H9 (cell line): ENCODE measurements around the gene SDK1. TPM values are rescaled to one million over a fixed set of nuclear protein-coding genes. Genes with fewer than 3 reads are reported as not detected.

Experiments used
- DNase-seq: peaks from one replicate; pipeline ENCODE4 v3.0.0-alpha.2; 2017
- H2AFZ ChIP-seq: one replicate; pipeline ENCODE4 v1.6.1; 2013; ENCODE audit warnings: mild to moderate bottlenecking, low read length, control low read depth, moderate library complexity
- H2AK5ac ChIP-seq: 2 replicates; pipeline ENCODE4 v1.6.1; 2013; ENCODE audit warnings: low read length, control low read depth, mixed read lengths; ENCODE audit not compliant: insufficient read length
- H2BK120ac ChIP-seq: one replicate; pipeline ENCODE4 v1.6.1; 2013; ENCODE audit warnings: low read depth, mild to moderate bottlenecking, low read length, control low read depth, inconsistent platforms; ENCODE audit not compliant: poor library complexity, severe bottlenecking
- H2BK12ac ChIP-seq: 2 replicates; pipeline ENCODE4 v1.6.1; 2013; ENCODE audit warnings: low read length, control low read depth, mixed read lengths, low read depth; ENCODE audit not compliant: insufficient read length
- H2BK15ac ChIP-seq: 2 replicates; pipeline ENCODE4 v1.6.1; 2013; ENCODE audit warnings: low read depth, low read length, control low read depth
- H2BK20ac ChIP-seq: one replicate; pipeline ENCODE4 v1.6.1; 2013; ENCODE audit warnings: low read depth, mild to moderate bottlenecking, low read length, control low read depth, inconsistent platforms; ENCODE audit not compliant: poor library complexity, severe bottlenecking
- H2BK5ac ChIP-seq: 2 replicates; pipeline ENCODE4 v1.6.1; 2013; ENCODE audit warnings: low read length, control low read depth, mixed read lengths; ENCODE audit not compliant: insufficient read length
- H3K14ac ChIP-seq: 2 replicates; pipeline ENCODE4 v1.6.1; 2013; ENCODE audit warnings: low read length, control low read depth; ENCODE audit not compliant: insufficient read depth
- H3K18ac ChIP-seq: 2 replicates; pipeline ENCODE4 v1.6.1; 2013; ENCODE audit warnings: low read depth, mild to moderate bottlenecking, mixed read lengths, low read length, control low read depth; ENCODE audit not compliant: insufficient read length
- H3K23ac ChIP-seq: 2 replicates; pipeline ENCODE4 v1.6.1; 2013; ENCODE audit warnings: low read length, control low read depth, mixed read lengths, low read depth; ENCODE audit not compliant: insufficient read length
- H3K23me2 ChIP-seq: 2 replicates; pipeline ENCODE4 v1.6.1; 2013; ENCODE audit warnings: low read depth, mild to moderate bottlenecking, mixed read lengths, low read length, control low read depth; ENCODE audit not compliant: insufficient read length, poor library complexity, severe bottlenecking
- H3K27ac ChIP-seq: 2 replicates; pipeline ENCODE4 v1.5.1; 2013; ENCODE audit warnings: low read length, control low read depth, mixed read lengths, low read depth; ENCODE audit not compliant: insufficient read length
- H3K27me3 ChIP-seq: 2 replicates; pipeline ENCODE4 v1.6.1; 2013; ENCODE audit warnings: low read length, control low read depth, inconsistent platforms; ENCODE audit not compliant: insufficient read depth
- H3K4ac ChIP-seq: 2 replicates; pipeline ENCODE4 v1.6.1; 2013; ENCODE audit warnings: low read depth, mild to moderate bottlenecking, control low read depth, inconsistent platforms, low read length, moderate library complexity
- H3K4me1 ChIP-seq: 2 replicates; pipeline ENCODE4 v1.6.1; 2013; ENCODE audit warnings: low read length, control low read depth, inconsistent platforms; ENCODE audit not compliant: insufficient read depth
- H3K4me2 ChIP-seq: 2 replicates; pipeline ENCODE4 v1.6.1; 2013; ENCODE audit warnings: low read length, control low read depth, mixed read lengths; ENCODE audit not compliant: insufficient read length, insufficient read depth
- H3K56ac ChIP-seq: 2 replicates; pipeline ENCODE4 v1.6.1; 2013; ENCODE audit warnings: low read depth, mild to moderate bottlenecking, mixed read lengths, low read length, control low read depth; ENCODE audit not compliant: insufficient read length
- H3K79me1 ChIP-seq: 2 replicates; pipeline ENCODE4 v1.6.1; 2013; ENCODE audit warnings: low read depth, mild to moderate bottlenecking, moderate library complexity, low read length, control low read depth, inconsistent platforms; ENCODE audit not compliant: insufficient read depth, poor library complexity, severe bottlenecking
- H3K79me2 ChIP-seq: 2 replicates; pipeline ENCODE4 v1.6.1; 2013; ENCODE audit warnings: low read length, control low read depth, inconsistent platforms; ENCODE audit not compliant: insufficient read depth
- H3K9ac ChIP-seq: 2 replicates; pipeline ENCODE4 v1.6.1; 2013; ENCODE audit warnings: low read length, control low read depth, mixed read lengths; ENCODE audit not compliant: insufficient read length; ENCODE audit errors: extremely low read depth
- H3K9me3 ChIP-seq: one replicate; pipeline ENCODE4 v1.6.1; 2013; ENCODE audit warnings: low read depth, low read length, inconsistent platforms; ENCODE audit not compliant: control insufficient read depth
- H3T11ph ChIP-seq: one replicate; pipeline ENCODE4 v1.6.1; 2013; ENCODE audit warnings: mild to moderate bottlenecking, low read length, control low read depth, inconsistent platforms
- H4K20me1 ChIP-seq: one replicate; pipeline ENCODE4 v1.6.1; 2013; ENCODE audit not compliant: control insufficient read depth, insufficient read length, insufficient read depth
- H4K5ac ChIP-seq: 2 replicates; pipeline ENCODE4 v1.6.1; 2013; ENCODE audit warnings: low read depth, mild to moderate bottlenecking, mixed read lengths, low read length, control low read depth; ENCODE audit not compliant: insufficient read length
- H4K8ac ChIP-seq: replicated peaks from 2 replicates; pipeline ENCODE4 v1.6.1; 2013; ENCODE audit warnings: low read length, control low read depth, mixed read lengths, low read depth; ENCODE audit not compliant: insufficient read length
- H4K91ac ChIP-seq: 2 replicates; pipeline ENCODE4 v1.6.1; 2013; ENCODE audit warnings: low read depth, mild to moderate bottlenecking, moderate library complexity, mixed read lengths, low read length, control low read depth; ENCODE audit not compliant: insufficient read length
- H3K27ac Mint-ChIP-seq, 3 experiments: 2 replicates in 2 of 3; 3 replicates in 1 of 3; pipeline ENCODE4 v1.8.0; 2020 to 2021; ENCODE audit warnings: mixed read lengths in 3 of 3, mild to moderate bottlenecking in 1 of 3, moderate library complexity in 1 of 3
- H3K27me3 Mint-ChIP-seq: 2 replicates; pipeline ENCODE4 v1.8.0; 2021; ENCODE audit warnings: low read depth, mild to moderate bottlenecking, moderate library complexity, mixed read lengths
- H3K36me3 Mint-ChIP-seq, 3 experiments: 2 replicates in 2 of 3; 3 replicates in 1 of 3; pipeline ENCODE4 v1.8.0; 2020 to 2021; ENCODE audit warnings: low read depth in 3 of 3, mixed read lengths in 3 of 3; ENCODE audit not compliant: insufficient read depth in 1 of 3
- H3K4me1 Mint-ChIP-seq, 2 experiments: 2 replicates each; pipeline ENCODE4 v1.8.0; 2020; ENCODE audit warnings: mixed read lengths in 2 of 2
- H3K4me3 Mint-ChIP-seq, 2 experiments: 2 replicates in 1 of 2; 3 replicates in 1 of 2; pipeline ENCODE4 v1.8.0; 2020 to 2021; ENCODE audit warnings: mild to moderate bottlenecking in 2 of 2, mixed read lengths in 2 of 2, moderate library complexity in 1 of 2
- H3K9me3 Mint-ChIP-seq, 2 experiments: 2 replicates in 1 of 2; 3 replicates in 1 of 2; pipeline ENCODE4 v1.8.0; 2020; ENCODE audit warnings: mild to moderate bottlenecking in 2 of 2, mixed read lengths in 2 of 2, moderate library complexity in 1 of 2
- WGBS: extraction: QIAGEN DNeasy Blood & Tissue Kit; methylation state at CpG from one replicate; pipeline ENCODE4 v1.1.7; 2013; ENCODE audit warnings: missing lambda C conversion rate, low lambda C conversion rate, mixed read lengths; ENCODE audit not compliant: insufficient read length; ENCODE audit errors: extremely low coverage; 5-methylcytosine and 5-hydroxymethylcytosine counted together
- total RNA-seq: library from RNA; stranded (reverse); gene quantifications from 2 replicates; pipeline ENCODE4 v1.2.1, GENCODE V29; 2021
- TF ChIP-seq, protein P1 (sequence below): fragments of 200-600 bp; sonication (generic); conservative IDR thresholded peaks from 3 replicates; pipeline ENCODE4 v1.8.0; 2021; ENCODE audit warnings: antibody characterized with exemption, mild to moderate bottlenecking

The SDK1 gene
- total RNA-seq, 1 experiment from 2014 or later, result 8.7 TPM

DNA sequence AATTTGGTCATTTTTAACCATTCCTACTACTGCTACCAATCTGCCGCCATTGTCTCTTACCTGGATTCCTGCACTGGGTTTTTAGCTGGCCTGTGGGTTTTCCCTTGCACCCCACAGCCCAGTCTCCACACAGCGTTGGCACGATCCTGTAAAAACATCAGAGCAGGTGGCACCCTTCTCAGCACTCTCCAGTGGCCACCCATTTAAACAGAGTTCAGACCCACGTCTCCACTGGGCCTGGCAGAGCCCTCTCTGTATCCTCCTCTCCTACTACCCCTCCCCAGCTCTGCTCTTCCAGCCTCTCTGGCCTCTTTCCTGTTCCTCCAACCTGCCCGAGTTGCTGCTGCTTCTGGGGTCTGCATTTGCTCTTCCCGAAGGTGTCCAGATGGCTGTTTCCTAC, 259.4 kb downstream of the SDK1 start:
- H3K9me3 Mint-ChIP-seq, result peaks cover 4 to 6% of the 10 kb centered on the region in 2 experiments; a peak in 3 of 5 replicates
- Histone ChIP-seq H3K14ac (no peak overlapping the region), H3K4me2 (no peak overlapping the region), H2BK12ac (no peak overlapping the region), H2BK20ac (no peak overlapping the region), H2AFZ (no peak overlapping the region), H3K79me2 (no peaks in the 10 kb centered on the region), H3K23ac (no peak overlapping the region), H3K4ac (no peak overlapping the region), H3K27ac (no peak overlapping the region), H3K79me1 (no peaks in the 10 kb centered on the region), H2BK5ac (no peak overlapping the region), H3K27me3 (no peaks in the 10 kb centered on the region), H2BK120ac (no peak overlapping the region), H3K56ac (no peak overlapping the region), H2AK5ac (no peak overlapping the region), H4K91ac (no peak overlapping the region), H4K5ac (no peak overlapping the region), H3K23me2 (no peaks in the 10 kb centered on the region), H3T11ph (no peak overlapping the region), H3K9me3 (no peaks in the 10 kb centered on the region), H4K20me1 (no peaks in the 10 kb centered on the region), H3K9ac (no peak overlapping the region), H2BK15ac (no peak overlapping the region), H3K4me1 (no peaks in the 10 kb centered on the region), H3K18ac (no peak overlapping the region), H4K8ac (no peak overlapping the region)
- H3K36me3 Mint-ChIP-seq, result peaks cover under 1 to 6% (median 1%) of the 10 kb centered on the region in 3 experiments; a peak in 5 of 7 replicates
- H3K27ac Mint-ChIP-seq, result no peak overlapping the region
- H3K4me1 Mint-ChIP-seq, result peaks cover 0 to 2% of the 10 kb centered on the region in 2 experiments; a peak in 3 of 4 replicates
- DNase-seq, result no peak
- H3K4me3 Mint-ChIP-seq, result no peak overlapping the region
- TF ChIP-seq, protein P1, sequence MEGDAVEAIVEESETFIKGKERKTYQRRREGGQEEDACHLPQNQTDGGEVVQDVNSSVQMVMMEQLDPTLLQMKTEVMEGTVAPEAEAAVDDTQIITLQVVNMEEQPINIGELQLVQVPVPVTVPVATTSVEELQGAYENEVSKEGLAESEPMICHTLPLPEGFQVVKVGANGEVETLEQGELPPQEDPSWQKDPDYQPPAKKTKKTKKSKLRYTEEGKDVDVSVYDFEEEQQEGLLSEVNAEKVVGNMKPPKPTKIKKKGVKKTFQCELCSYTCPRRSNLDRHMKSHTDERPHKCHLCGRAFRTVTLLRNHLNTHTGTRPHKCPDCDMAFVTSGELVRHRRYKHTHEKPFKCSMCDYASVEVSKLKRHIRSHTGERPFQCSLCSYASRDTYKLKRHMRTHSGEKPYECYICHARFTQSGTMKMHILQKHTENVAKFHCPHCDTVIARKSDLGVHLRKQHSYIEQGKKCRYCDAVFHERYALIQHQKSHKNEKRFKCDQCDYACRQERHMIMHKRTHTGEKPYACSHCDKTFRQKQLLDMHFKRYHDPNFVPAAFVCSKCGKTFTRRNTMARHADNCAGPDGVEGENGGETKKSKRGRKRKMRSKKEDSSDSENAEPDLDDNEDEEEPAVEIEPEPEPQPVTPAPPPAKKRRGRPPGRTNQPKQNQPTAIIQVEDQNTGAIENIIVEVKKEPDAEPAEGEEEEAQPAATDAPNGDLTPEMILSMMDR, result no peak
- WGBS, result no CpG with 5 or more reads among the region's 6 CpGs
- H3K27me3 Mint-ChIP-seq, result no peaks in the 10 kb centered on the region
